ENCODE measurements around the gene FAM107B.
A peak's percentile ranks its signal among the peaks of the same experiment; 100 is the strongest.
"Not testable (repeated sequence)": the region's sequence is repeated elsewhere in the genome, so short reads cannot be mapped to it uniquely, and the experiment has no call there.

The FAM107B gene

DNA sequence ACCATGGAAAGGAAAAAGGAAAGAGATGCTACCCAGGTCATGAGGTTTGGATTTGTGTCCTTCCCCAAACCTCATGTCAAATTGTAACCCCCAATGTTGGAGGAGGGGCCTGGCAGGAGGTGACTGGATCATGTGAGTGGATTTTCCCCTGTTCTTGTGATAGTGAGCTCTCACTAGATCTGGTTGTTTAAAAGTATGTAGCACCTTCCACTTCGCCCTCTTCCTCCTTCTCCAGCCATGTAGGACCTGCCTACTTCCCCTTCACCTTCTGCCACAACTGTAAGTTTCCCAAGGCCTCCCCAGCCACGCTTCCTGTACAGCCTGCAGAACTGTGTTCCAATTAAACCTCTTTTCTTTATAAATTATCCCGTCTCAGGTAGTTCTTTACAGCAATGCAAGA, 113.9 kb downstream of the FAM107B start:
- no peak for DNase-seq

DNA sequence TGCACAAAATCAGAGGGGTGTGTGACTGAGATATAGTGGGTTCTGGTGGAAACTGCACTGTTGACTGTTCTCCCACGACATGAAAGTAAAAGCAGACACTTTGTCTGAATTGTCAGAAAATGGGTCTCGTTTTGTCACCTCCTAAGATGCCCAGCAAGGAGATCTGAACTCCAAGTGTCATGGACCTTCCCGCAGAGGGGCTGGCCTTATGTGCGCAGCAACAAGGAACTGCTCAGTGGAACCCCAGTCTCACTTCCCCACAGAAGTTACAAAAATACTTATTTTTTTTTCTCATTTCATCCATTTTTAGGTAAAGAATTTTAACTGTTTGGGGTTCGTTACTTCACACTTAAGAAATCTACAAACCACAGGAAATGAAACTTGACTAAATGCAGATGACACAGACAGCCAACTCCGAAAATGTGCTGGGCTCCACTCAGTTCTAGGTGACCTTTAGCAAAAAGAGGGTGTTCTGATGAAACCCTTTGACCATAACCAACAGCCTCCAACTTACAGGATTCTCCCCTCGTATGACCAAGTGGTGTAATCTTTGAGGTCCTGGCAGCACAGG, 115.0 kb downstream of the FAM107B start:
- no peak for DNase-seq

DNA sequence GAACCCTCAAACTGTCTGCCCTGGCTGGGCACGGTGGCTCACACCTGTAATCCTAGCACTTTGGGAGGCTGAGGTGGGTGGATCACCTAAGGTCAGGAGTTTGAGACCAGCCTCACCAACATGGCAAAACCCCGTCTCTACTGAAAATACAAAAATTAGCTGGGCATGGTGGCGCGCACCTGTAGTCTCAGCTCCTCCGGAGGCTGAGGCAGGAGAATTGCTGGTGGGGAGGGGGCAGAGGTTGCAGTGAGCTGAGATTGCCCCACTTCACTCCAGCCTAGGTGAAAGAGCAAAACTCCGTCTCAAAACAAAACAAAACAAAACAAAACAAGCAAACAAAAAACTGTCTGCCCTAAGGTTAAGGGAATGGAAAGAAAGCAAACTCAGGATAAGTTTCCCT, 115.6 kb downstream of the FAM107B start:
- not testable (repeated sequence) for DNase-seq

DNA sequence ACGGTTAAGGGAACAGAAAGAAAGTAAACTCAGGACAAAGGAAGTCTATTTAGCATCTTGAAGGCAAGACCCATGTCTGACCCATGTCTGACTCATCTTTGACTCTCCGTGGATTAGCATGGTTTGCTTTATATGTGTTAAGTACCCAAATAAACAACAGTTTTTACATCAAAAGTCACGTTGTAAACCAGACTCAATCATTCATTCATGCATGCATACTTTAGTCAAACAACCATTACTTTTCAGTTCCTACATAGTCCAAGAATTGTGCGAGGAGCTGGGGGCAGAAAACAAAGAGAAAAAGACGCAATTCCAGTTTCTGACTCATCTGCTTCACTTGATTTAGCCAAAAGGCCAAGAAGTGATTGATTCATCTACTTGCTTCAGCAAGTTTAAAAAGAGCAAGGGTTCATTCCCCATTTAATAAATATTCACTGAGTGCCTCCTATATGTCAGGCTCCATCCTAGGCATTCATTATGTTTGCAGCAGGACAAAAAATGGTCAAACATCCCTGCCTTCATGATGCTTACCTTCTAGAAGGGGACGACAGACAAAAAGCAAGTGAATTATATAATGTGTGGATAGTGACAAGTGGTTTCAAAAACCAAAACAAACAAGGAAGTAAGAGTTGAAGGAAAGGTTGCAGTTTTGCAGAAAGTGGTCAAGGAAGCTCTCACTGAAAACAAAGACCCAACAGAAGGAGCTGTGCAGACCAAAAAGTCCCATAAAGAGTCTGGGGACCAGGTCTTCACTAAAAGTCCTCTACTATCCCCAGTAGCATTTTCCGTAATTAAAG, 116.2 kb downstream of the FAM107B start:
- DNase-seq, result peak; percentile 56

DNA sequence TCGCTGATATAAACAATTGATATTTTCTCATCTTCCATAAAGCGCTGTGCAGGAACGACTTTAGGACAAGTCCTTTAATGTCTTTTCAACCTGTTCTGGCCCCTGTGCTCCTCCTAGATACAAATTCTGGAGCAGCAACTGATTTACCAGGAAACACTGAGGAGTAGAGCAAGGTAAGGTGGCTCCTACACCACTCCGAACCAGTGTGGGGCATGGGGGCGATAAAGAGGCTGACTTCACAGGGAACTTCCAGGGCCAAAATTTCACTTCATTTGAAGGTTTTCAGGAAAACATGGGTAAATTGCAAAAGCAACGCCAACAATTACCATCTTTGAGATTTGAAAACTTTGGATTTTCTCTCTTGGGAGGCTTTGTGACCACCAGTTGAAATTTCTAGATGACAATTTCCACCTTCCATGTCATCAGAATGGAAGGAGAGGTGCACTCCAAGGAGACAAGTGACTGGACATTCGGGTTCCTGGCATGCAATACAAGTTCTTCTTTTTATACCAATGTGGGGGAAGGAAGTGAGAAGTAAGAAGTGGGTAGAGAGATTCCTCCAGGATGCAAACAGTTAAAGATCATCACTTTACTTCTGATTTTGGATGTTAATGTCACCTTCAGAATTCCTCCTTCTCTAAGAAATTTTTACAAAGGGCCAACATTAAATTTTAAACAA, 118.5 kb downstream of the FAM107B start:
- no peak for DNase-seq

DNA sequence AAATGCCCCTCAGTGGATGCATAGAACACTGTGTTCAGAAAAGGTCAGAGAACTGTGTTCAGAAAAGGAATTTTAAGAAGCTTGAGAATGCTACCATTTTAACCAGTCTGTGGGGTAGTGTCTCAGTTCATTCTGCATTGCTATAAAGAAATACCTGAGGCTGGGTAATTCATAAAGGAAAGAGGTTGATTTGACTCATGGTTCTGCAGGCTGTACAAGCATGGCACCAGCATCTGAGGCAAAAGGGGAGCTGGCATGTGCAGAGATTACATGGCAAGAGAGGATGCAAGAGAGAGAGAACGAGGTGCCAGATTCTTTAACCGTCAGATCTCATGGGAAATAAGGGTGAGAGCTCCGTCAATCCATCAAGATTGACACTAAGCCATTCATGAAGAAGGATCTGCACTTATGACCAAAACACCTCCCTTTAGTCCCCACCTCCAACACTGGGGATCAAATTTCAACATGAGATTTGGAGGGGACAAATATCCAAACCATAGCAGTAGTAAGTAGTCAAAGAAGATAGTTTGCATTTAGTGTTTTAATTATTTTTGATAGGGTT, 119.8 kb downstream of the FAM107B start:
- no peak for DNase-seq

DNA sequence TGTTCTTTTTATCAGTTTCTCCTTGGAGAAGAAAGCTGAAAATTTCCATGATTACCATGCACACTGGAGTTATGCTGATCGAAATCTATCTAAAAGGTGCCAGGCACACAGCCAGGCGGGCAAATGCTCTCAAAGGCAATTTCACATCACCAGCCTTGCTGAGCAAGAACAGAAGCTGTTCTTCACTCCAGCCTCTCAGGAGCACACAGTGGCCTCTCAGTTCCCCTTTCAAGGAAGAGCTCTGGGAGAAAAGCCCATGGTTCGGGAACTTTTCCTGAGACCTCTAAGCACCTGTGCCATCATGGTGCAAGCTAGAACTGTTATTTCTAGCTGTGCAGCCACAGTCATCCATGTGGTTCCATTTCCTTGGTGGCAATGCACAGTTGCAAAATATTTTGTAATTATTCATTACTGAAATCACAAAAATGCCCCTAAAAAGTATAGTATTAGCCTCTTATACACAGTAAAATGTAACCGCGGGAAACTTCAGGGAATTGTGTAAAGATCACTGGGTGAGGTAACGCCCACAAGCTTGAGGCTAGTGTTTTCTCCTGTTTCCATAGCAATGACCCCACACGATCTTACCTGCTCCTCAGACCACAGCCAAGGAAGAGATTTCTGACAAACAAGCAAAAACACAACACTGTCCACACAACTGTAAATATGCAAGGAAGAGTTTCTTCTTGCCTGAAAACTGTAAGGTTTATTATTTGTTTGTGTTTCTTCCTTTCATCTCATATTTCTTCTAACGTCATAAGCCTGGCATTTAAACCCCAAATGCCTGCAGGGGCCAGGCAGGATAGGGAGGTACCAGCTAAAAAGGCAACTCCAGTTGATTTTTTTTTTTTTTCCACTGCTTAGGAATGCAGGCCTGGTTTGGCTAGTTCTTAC, 121.2 kb downstream of the FAM107B start:
- no peak for DNase-seq

DNA sequence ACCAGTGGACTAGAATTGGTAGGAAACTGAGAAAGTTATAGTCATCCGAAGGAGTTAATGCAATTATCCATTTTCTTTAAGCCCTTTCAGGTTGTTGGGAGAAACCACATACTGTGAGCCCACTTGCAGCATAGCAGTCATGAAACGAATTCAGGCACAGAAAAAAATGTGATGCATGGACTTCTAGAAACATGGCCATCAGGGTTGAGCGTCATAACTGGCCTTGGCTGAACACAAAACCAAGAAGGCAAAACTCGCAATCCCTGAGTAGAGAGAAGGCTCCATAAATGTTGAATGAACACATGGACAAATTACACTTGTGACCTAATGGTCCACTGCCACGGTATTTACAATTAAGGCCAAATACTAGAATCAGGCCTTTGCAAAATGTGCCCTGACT, 121.9 kb downstream of the FAM107B start:
- DNase-seq, result no peak

DNA sequence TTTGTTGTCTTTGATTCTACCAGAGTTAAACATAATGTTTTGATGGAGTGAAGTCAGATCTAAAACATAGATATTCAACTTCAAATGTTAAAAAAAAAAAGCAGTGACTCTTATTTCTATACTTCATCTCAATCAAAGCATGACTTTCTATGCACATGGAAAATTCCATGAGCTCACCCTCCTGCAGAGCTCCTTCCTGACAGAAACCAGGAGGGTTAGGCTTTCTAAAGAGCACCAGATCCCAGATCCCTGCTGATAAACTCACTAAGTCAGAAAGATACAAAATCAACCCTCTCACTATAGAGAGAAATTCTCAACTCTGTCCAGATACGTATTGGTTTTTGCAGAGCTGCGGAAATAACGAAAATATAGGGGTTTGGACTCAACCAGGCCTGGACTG, 122.6 kb downstream of the FAM107B start:
- no peak for DNase-seq

DNA sequence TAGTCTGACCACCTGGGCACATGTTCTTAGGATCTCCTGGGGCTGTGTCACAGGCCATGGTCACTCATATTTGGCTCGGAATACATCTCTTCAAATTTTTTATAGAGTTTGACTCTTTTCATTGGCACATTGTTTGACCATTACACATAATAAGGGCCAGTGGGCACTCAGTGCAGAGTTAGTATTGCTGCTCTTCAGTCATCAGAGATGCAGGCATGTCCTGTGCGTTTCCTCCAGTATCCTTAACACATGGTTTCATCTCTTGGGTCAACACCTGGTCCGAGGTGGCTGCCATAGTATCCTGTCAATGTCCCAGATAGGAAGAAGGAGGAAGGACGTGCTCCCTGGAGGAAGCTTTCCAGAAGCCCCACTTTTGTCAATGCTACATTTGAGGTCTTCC, 125.0 kb downstream of the FAM107B start:
- no peak for DNase-seq

DNA sequence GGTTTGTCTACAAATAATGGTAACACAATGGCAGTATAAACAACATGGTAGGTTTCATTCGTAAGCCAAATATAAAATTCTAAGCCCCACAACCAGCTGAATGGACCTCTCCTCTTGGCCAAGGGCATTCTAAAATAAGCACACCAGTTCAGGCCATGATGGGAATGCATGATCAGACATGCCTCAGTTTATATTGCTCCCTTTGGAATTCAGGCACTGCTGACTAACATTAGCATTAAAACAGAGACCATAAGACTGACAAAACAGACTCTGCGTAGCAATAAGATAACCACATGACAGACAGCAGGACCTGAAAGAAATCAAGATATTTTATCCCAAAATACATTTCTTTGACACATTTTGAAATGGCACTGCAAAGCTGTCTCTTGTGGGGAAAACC, 125.8 kb downstream of the FAM107B start:
- no peak for DNase-seq

DNA sequence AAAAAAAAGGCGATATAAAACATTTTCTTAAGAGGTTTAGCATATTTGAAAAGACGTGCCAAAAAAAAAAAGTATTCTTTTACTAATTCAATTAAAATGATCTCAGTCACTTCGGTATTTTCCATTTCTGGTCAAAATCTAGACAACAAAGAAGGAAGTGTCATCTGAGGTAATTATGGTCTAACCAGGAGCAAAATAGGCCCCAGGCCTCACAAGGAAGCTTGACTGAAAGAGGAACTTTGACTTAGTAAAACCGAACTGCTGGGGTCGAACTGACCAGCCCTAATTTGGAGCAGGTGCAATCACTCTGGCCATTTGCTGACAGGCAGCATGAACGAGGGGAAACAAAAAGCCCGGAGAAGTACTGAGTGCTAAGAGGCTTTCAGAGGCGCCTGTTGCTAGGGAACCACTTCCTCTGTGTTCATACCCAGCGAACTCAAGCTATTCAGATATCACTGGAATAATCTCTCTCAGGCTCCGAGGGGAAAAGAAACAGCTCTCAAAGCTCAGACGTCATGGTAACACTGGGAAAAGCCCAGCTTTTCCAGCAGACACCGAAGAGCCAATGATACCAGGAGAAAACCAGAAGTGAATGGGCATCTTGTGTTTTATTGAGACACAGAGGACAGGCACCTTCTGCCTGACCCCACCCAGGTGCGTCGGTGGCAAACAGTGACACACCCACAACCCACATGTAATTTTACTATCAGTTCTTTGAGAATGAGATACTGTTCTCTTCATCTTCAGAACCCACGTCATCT, 126.5 kb downstream of the FAM107B start:
- DNase-seq, result no peak

DNA sequence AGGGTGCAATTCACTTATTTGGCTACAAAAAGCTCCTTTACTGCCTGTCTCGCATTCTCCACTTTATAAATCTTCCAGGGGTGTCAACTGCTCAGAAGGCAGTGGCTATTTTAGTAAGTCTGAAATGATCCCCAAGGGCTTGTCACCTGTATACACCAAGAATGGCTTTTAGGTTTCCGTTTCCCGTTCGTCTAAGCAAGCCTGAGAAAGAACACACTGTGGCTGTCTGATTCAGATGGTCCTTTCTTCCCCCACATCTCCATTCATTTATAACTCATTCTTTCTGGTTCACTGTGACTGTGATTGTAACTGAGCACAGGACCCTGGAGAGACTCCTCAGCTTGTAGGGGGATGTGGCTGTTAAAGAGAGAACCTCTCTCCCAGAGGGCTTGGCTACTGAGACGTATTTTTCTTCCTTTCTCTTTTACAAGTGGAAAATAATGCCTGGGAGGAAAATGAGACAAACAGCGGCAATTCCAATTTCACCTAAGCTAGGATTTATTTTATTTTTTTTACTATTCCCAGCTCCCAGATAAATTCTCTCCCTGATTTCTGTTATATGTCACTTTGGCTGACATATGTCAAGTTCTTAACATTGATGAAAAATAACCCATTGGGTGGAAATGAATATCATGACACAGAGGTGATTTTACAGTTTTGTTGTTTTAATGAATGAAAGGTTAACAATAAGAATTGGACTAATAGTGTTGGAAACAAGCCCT, 129.3 kb downstream of the FAM107B start:
- DNase-seq, result no peak

DNA sequence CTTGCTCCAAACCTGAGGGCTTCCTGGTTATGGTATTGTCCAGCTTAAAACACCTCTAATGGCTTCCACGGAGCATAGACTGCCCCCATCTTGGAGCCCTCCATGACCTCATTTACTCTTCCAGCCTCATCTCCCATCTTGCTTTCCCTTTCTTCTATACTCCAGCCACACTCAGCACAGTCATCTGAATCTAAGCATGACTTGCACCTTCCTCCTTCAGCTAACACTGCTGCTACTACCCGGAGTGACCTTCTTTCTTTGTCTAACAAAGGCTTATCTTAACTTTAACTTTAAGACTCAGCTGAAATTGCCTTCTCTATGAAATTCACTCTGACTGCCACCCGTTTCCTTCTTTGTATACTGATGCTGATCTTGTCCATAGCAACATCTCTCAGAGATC, 135.1 kb downstream of the FAM107B start:
- DNase-seq, result no peak

DNA sequence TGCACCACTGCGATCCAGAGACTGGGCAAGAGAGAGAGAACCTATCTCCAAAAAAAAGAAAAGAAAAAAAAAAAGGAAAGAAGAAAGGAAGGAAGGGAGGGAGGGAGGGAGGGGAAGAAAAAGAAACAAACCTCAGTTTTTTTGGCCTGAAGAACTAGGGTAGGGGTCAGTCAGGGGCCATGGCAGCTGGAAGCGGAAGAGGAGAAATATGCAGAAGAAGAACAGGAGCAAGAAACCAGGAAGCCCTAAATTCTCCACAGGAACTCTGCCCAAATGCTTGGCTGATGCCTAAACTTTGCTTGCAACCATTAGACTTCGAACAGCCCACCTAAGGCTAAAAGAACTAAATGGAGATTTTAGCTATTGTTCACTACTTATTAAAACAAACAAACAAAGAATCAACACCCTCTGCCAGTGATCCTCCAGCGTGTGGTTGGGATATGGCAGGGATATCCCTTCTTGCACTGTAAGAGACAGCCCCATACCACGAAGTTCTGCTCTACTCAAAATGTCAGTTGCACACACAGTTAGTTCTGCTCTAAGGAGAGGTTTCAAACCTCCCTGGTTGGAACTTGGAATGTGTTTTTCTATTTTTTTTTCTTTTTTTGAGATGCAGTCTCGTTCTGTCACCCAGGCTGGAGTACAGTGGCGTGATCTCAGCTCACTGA, 139.5 kb downstream of the FAM107B start:
- DNase-seq, result no peak

DNA sequence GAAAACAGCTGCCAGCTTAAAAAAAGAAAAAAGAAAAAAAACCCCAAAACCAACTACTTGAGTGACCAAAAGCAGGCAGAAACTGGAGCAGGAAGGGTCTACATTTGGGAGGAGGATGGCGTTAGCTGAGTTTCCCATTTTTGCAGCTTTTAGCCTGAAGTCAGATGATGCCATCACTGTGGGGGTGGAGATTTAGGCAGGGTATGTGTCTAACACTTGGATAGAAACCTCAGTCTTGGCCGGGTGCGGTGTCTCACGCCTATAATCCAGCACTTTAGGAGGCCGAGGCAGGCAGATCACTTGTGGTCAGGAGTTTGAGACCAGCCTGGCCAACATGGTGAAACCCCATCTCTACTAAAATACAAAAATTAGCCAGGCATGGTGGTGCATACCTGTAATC, 140.1 kb downstream of the FAM107B start:
- not testable (repeated sequence) for DNase-seq

DNA sequence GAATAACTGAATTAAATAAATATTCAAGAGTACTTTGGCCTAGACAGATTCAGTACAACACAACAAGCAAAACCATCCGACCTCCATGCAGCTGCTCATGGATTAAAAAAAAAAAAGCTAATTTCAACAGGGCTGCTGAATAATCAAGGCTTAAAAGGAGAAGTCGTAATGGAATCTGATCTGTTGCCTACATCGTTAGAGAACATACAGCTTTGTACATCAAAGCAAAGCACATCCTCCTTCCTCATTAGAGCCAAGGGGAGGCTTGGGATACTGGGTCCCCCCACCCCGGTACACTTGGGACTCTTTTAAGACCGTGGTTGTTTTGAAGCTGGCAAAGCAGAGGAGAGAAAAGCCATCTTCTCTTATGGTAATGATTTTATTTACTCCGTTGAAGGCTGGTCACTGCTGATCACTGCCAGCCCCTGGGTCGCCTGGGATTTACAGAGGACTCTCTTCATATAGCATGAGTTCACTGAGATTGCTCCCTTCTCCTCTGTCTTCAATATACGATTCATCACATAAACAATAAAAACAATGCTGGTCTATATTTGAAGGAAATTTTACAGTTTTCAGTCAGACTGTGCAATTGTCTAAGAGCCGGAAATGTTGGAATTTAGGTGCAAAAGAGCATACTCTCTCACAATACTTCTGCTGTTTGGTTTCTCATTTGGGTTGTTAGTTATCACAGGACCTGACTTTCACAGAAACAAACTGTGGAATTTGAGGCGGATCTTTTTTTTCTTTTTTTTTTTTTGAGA, 148.8 kb downstream of the FAM107B start:
- DNase-seq, result no peak

DNA sequence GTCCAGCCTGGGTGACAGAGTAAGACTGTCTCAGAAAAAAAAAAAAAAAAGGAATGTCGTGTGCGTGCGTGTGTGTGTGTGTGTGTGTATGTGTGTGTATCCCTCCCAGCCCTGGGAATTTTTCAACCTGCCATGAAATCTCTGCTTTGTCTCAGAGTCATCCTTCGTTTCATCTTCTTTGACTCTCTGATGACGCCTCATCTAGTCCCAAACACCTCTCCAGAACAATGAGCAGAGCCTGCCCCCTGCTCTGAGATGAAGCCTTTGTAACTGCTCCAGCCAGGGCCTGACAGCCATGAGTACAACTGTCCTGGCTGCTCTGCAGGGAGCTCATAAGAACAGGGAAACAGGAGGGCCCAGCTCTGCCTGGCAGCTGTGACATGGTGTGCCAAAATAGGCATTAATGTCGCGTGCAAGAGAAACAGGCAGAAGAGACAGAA, 149.5 kb downstream of the FAM107B start:
- no peak for DNase-seq

DNA sequence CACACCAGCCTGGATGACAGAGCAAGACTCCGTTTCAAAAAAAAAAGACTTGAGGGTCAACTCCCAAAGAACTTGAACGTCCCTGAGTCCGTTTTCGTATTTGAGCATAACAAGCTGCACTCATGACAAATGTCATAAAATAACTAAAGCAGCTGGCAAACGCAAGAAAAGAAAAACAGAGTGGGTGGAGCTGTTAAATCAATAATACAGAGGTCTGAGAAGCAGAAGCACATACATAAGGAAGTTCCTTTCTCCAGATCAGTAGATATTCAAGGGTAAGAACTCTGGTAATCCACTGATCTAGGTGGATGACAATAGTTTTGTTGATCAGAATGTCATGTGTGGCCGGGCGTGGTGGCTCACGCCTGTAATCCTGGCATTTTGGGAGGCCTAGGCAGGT, 150.1 kb downstream of the FAM107B start:
- DNase-seq, result no peak

DNA sequence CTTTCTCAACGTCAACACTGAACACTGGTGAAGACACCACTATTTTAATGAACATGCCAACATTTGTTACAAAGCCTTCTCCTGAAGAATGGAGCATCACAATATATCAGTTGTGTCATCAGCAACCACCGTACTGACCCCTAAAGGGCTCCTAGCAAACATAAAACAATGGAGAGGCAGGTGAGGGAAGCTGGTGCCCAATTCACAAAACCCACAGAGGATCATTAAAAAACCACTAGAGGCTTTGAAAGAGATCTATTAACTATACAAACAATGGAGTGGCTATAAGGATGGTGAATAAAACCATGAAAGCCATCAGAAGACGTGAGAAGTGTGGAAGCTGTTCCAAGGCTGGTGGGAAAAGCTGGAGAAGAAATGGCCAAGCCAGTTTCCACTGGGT, 150.8 kb downstream of the FAM107B start:
- no peak for DNase-seq
